Hypothalamus (tissue), 51 donors: ENCODE data around the gene IGF2BP2.

Experiments
- DNase-seq, 51 donors: peaks; one replicate each; lab custom pipeline; 2025; lab: John Stamatoyannopoulos, UW

The IGF2BP2 gene

DNA sequence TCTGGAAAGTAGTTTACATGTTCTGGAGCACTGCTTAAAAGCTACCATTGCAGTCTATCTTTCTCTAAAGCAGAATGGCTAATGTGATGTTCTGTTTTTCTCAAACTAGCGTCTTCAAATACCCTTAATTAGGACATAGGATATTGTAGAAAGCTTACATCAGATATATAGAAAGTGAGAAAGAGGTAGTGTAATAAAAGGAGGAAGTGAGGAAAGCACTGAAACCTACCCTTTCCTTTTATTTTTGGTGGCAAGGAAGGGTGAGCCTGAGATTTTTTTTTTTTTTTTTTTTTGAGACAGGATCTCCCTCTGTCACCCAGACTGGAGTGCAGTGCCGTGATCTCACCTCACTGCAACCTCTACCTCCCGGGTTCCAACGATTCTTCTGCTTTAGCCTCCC is 229.3 kb downstream of the IGF2BP2 start:
- DNase-seq, result no peak

DNA sequence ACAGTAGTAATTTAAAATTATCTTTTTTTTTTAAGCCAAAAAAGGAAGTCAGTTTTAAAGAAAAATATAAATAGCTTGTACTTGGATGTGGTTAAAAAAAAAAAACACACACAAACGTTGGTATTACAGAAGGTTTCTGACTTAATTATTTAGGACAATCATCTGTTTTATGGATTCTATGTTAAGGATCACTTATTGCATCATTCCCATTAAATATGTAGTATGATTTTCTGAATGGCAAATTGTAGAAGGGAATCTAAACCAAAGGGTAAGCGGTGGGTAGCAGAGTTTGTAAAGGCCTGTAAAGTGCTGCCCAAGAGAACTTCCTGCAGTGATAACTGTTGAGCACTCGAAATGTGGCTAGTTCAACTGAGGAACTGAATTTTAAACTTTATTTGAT is 230.8 kb downstream of the IGF2BP2 start:
- DNase-seq, result no peak
